Suprapubic skin (tissue), 4 donors: ENCODE measurements around the gene AFG1L. TPM values are rescaled to one million over a fixed set of nuclear protein-coding genes. Genes with fewer than 3 reads are reported as not detected.
"Not testable (repeated sequence)": the region's sequence is repeated elsewhere in the genome, so short reads cannot be mapped to it uniquely, and the experiment has no call there.

Source experiments
- DNase-seq, 2 donors: peaks; one replicate each; pipeline ENCODE4 v3.0.0-alpha.2; 2019; ENCODE audit warnings: low spot score in 2 of 2
- H3K27ac ChIP-seq: fragments of 200-600 bp; sonication (generic); one replicate; pipeline ENCODE4 v1.5.1; 2019
- H3K27me3 ChIP-seq: fragments of 200-600 bp; sonication (generic); one replicate; pipeline ENCODE4 v1.5.1; 2019
- H3K36me3 ChIP-seq: fragments of 200-600 bp; sonication (generic); one replicate; pipeline ENCODE4 v1.5.1; 2019
- H3K4me1 ChIP-seq: fragments of 200-600 bp; sonication (generic); one replicate; pipeline ENCODE4 v1.5.1; 2019
- H3K4me3 ChIP-seq: fragments of 200-600 bp; sonication (generic); one replicate; pipeline ENCODE4 v1.5.1; 2019; ENCODE audit warnings: mild to moderate bottlenecking
- H3K9me3 ChIP-seq: fragments of 200-600 bp; sonication (generic); one replicate; pipeline ENCODE4 v1.5.1; 2019
- EP300 ChIP-seq: sonication (generic); formaldehyde crosslinking; IDR thresholded peaks from one replicate; pipeline ENCODE4 v1.6.1; 2017; ENCODE audit warnings: antibody characterized with exemption
- POLR2A ChIP-seq, 2 donors: fragments of 450-650 bp; IDR thresholded peaks; one replicate each; pipeline ENCODE4 v1.6.1; 2017; ENCODE audit warnings: antibody characterized with exemption in 2 of 2, mild to moderate bottlenecking in 2 of 2, moderate library complexity in 2 of 2
- POLR2AphosphoS5 ChIP-seq, 3 donors: sonication (generic); formaldehyde crosslinking; IDR thresholded peaks; one replicate each; pipeline ENCODE4 v1.6.1; 2017; ENCODE audit warnings: antibody characterized with exemption in 3 of 3
- WGBS: methylation state at CpG from one replicate; pipeline ENCODE4 v1.1.5; 2018; 5-methylcytosine and 5-hydroxymethylcytosine counted together
- total RNA-seq, 4 donors: library from RNA; depleted of rRNA; stranded (reverse); fragments of >200 nt; gene quantifications; one replicate each; pipeline ENCODE4 v1.1.0, GENCODE V29; 2016
- TF ChIP-seq, protein P1 (sequence below), 2 donors: fragments of 200-600 bp in 1 of 2; fragments of 450-650 bp in 1 of 2; sonication (generic) in 1 of 2; IDR thresholded peaks; one replicate each; pipeline ENCODE4 v1.5.1; 2016 to 2019; ENCODE audit warnings: antibody characterized with exemption in 2 of 2, mild to moderate bottlenecking in 1 of 2, moderate library complexity in 1 of 2

The AFG1L gene
- total RNA-seq, 4 donors from 2014 or later = 1.3 to 7.4 (median 3.0) TPM

DNA sequence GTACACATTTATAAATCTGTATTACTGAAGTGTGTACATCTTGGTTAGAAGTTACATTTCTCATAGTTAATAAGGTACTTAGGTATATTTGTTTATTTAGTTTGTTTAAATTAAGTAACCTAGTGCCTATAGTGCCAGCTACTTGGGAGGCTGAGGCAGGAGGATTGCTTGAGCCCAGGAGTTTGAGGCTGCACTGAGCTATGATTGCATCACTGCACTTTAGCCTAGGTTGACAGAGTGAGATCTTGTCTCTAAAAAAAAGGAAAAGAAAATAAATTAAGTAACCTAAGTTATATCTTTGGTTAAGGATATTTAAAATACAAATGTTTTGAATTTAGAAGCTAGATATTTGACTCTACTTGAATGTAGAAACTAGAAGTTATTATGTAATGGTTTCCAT lies 9.5 kb upstream of the AFG1L start:
- DNase-seq = no peak
- no peaks in the 10 kb centered on the region for H3K36me3 ChIP-seq
- TF ChIP-seq, protein P1, sequence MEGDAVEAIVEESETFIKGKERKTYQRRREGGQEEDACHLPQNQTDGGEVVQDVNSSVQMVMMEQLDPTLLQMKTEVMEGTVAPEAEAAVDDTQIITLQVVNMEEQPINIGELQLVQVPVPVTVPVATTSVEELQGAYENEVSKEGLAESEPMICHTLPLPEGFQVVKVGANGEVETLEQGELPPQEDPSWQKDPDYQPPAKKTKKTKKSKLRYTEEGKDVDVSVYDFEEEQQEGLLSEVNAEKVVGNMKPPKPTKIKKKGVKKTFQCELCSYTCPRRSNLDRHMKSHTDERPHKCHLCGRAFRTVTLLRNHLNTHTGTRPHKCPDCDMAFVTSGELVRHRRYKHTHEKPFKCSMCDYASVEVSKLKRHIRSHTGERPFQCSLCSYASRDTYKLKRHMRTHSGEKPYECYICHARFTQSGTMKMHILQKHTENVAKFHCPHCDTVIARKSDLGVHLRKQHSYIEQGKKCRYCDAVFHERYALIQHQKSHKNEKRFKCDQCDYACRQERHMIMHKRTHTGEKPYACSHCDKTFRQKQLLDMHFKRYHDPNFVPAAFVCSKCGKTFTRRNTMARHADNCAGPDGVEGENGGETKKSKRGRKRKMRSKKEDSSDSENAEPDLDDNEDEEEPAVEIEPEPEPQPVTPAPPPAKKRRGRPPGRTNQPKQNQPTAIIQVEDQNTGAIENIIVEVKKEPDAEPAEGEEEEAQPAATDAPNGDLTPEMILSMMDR (IDR thresholded peaks at IDR 0.05) = no peak
- TF ChIP-seq POLR2A (IDR thresholded peaks at IDR 0.05) (no peak), EP300 (no peak), POLR2AphosphoS5 (IDR thresholded peaks at IDR 0.05) (no peak)
- no peaks in the 10 kb centered on the region for H3K9me3 ChIP-seq
- no peaks in the 10 kb centered on the region for H3K27me3 ChIP-seq
- no peak overlapping the region for H3K4me3 ChIP-seq
- H3K4me1 ChIP-seq = no peaks in the 10 kb centered on the region
- H3K27ac ChIP-seq = no peak overlapping the region

DNA sequence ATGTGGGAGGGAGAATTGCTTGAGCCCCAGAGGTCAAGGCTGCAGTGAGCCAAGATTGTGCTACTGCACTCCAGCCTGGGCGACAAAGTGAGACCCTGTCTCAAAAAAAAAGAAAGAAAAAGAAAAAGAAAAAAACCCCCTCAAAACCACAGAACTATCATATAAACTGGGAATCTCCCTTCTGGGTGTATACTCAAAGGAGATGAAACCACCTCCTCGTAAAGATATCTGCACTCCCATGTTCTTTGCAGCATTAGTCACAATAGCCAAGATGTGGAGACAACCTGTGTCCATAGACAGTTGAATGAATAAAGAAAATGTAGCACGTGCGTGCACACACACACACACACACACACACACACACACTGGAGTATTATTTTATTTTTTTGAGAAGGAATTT lies 8.5 kb upstream of the AFG1L start:
- no peak overlapping the region for H3K4me3 ChIP-seq
- H3K36me3 ChIP-seq = no peaks in the 10 kb centered on the region
- no peaks in the 10 kb centered on the region for H3K9me3 ChIP-seq
- no peaks in the 10 kb centered on the region for H3K4me1 ChIP-seq
- no peaks in the 10 kb centered on the region for H3K27me3 ChIP-seq
- 84% methylated on average over 4 of the region's 4 CpGs for WGBS
- TF ChIP-seq, protein P1 (IDR thresholded peaks at IDR 0.05) = no peak
- no peak for TF ChIP-seq POLR2A (IDR thresholded peaks at IDR 0.05)
- no peak for TF ChIP-seq POLR2AphosphoS5 (IDR thresholded peaks at IDR 0.05)
- no peak for TF ChIP-seq EP300
- no peak overlapping the region for H3K27ac ChIP-seq
- no peak for DNase-seq

DNA sequence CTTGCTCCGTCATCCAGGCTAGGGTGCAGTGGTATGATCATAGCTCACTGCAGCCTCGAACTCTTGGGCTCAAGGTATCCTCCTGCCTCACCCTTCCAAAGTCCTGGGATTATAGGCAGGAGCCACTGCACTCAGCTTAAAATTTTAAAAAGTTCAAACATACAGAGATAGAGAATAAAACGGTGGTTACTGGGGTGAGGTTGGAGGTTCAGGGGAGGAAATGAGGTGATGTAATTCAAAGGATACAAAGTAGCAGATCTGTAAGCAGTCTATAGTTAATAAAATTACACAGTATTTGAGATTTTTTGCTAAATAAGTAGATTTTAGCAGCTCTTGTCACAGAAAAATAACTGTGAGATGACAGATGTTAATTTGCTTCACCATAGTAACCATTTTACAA lies 7.5 kb upstream of the AFG1L start:
- Histone ChIP-seq H3K9me3 (no peaks in the 10 kb centered on the region), H3K27me3 (no peaks in the 10 kb centered on the region), H3K36me3 (no peaks in the 10 kb centered on the region), H3K4me3 (no peak overlapping the region), H3K27ac (no peak overlapping the region), H3K4me1 (no peaks in the 10 kb centered on the region)
- 82% methylated on average over 3 of the region's 3 CpGs for WGBS
- TF ChIP-seq, protein P1 (IDR thresholded peaks at IDR 0.05) = no peak
- no peak for TF ChIP-seq POLR2A (IDR thresholded peaks at IDR 0.05)
- no peak for TF ChIP-seq EP300
- TF ChIP-seq POLR2AphosphoS5 (IDR thresholded peaks at IDR 0.05) = no peak
- DNase-seq = no peak

DNA sequence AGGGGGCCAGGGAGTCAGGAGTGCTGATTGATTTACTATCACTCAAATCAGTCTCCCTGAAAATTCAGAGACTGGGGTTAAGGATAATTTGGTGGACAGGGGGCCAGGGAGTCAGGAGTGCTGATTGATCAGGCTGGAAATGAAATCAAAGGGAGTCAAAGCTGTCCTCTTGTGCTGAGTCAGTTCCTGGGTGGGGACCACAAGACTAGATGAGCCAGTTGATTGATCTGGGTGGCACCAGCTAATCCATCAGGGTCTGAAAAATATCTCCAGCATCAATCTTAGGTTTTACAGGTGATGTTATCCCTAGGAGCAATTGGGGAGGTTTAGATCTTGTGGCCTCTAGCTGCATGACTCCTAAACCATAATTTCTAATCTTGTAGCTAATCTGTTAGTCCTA lies 6.1 kb upstream of the AFG1L start:
- Histone ChIP-seq H3K4me3 (no peak overlapping the region), H3K4me1 (no peaks in the 10 kb centered on the region), H3K9me3 (no peaks in the 10 kb centered on the region), H3K27me3 (no peaks in the 10 kb centered on the region), H3K36me3 (no peaks in the 10 kb centered on the region), H3K27ac (no peak overlapping the region)
- DNase-seq = no peak
- no peak for TF ChIP-seq EP300
- no peak for TF ChIP-seq POLR2A (IDR thresholded peaks at IDR 0.05)
- TF ChIP-seq, protein P1 (IDR thresholded peaks at IDR 0.05) = no peak
- TF ChIP-seq POLR2AphosphoS5 (IDR thresholded peaks at IDR 0.05) = no peak

DNA sequence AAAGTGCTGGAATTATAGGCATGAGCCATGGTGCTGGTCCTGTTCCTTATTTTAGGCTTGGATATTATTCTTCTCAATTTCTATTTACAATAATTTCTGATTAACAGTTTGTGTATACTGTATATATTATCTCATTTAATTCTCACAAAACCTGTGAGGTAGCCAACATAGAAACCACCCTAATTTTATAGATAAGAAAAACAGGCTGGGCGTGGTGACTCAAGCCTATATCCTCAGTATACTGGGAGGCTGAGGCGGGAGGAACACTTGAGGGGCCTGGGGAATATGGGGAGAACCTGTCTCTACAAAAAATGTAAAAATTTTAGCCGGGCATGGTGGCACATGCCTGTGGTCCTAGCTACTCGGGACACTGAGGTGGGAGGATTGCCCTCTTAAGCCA lies 3.8 kb upstream of the AFG1L start:
- no peak overlapping the region for H3K27ac ChIP-seq
- H3K27me3 ChIP-seq = no peaks in the 10 kb centered on the region
- TF ChIP-seq EP300 (no peak), POLR2A (IDR thresholded peaks at IDR 0.05) (no peak), POLR2AphosphoS5 (IDR thresholded peaks at IDR 0.05) (no peak)
- TF ChIP-seq, protein P1 (IDR thresholded peaks at IDR 0.05) = no peak
- H3K4me1 ChIP-seq = peaks cover 8% of the 10 kb centered on the region
- no peak overlapping the region for H3K4me3 ChIP-seq
- no peak for DNase-seq
- no peaks in the 10 kb centered on the region for H3K9me3 ChIP-seq
- WGBS = 87% methylated on average over 4 of the region's 4 CpGs
- no peaks in the 10 kb centered on the region for H3K36me3 ChIP-seq

DNA sequence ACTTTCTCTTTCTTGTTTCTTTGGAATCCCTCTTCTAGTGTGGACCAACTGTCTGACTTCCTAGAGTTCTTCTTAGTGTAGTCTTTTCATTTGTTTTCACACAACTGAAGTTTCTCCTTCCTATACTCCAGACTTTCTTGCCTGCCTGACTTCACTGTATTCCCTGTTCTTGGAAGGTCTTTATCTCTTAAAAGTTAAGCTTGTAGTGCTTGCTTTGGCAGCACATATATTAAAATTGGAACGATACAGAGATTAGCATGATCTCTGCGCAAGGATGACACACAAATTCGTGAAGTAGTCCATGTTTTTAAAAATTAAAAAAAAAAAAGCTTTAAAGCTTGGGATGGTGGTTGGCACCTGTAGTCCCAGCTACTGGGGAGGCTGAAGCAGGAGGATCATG lies 2.3 kb upstream of the AFG1L start:
- not testable (repeated sequence) for DNase-seq, H3K27me3 ChIP-seq, H3K36me3 ChIP-seq, H3K4me1 ChIP-seq, H3K27ac ChIP-seq, H3K4me3 ChIP-seq, H3K9me3 ChIP-seq
- 80% methylated on average over 3 of the region's 3 CpGs for WGBS
